HL-60 (cell line): ENCODE measurements around the gene PRCP.

Experiments used
- CTCF ChIP-seq: IDR thresholded peaks from one replicate; pipeline ENCODE4 v1.5.1; 2011; ENCODE audit warnings: low read length, control low read depth, inconsistent platforms; ENCODE audit not compliant: insufficient read depth
- POLR2AphosphoS5 ChIP-seq: IDR thresholded peaks from 2 replicates; pipeline ENCODE4 v1.6.1; 2012; ENCODE audit warnings: low read depth
- TF ChIP-seq, protein P1 (sequence below): IDR thresholded peaks from 2 replicates; pipeline ENCODE4 v1.6.1; 2012; ENCODE audit warnings: low read depth; ENCODE audit not compliant: insufficient replicate concordance

DNA sequence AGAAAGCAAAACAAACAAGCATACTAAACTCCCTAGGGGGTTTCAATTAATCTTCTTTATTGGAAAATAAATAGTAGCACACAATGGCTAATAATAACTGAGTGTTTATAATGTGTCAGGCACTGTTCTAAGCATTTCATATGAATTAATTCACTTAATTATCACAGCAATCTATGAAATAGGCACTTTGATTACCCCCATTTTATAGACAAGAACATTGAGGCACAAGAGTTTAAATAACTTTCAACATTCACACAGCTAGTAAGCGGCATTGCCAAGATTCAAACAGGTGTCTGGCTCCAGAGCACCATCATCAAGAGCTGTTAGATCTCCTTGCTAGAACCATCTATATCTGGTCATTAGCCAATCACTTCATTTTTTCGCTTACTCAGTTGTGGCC lies 43.1 kb downstream of the PRCP start:
- TF ChIP-seq, protein P1, sequence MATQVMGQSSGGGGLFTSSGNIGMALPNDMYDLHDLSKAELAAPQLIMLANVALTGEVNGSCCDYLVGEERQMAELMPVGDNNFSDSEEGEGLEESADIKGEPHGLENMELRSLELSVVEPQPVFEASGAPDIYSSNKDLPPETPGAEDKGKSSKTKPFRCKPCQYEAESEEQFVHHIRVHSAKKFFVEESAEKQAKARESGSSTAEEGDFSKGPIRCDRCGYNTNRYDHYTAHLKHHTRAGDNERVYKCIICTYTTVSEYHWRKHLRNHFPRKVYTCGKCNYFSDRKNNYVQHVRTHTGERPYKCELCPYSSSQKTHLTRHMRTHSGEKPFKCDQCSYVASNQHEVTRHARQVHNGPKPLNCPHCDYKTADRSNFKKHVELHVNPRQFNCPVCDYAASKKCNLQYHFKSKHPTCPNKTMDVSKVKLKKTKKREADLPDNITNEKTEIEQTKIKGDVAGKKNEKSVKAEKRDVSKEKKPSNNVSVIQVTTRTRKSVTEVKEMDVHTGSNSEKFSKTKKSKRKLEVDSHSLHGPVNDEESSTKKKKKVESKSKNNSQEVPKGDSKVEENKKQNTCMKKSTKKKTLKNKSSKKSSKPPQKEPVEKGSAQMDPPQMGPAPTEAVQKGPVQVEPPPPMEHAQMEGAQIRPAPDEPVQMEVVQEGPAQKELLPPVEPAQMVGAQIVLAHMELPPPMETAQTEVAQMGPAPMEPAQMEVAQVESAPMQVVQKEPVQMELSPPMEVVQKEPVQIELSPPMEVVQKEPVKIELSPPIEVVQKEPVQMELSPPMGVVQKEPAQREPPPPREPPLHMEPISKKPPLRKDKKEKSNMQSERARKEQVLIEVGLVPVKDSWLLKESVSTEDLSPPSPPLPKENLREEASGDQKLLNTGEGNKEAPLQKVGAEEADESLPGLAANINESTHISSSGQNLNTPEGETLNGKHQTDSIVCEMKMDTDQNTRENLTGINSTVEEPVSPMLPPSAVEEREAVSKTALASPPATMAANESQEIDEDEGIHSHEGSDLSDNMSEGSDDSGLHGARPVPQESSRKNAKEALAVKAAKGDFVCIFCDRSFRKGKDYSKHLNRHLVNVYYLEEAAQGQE, result no peak
- TF ChIP-seq CTCF (no peak), POLR2AphosphoS5 (no peak)
